Measurements from ENCODE around the gene BACH2.
"Not testable (repeated sequence)": the region's sequence is repeated elsewhere in the genome, so short reads cannot be mapped to it uniquely, and the experiment has no call there.

The BACH2 gene

GRCh38 chr6:89993411-89993810 is 303.2 kb downstream of the BACH2 start:
- DNase-seq (ENCODE audit: low spot score): no peak

DNA sequence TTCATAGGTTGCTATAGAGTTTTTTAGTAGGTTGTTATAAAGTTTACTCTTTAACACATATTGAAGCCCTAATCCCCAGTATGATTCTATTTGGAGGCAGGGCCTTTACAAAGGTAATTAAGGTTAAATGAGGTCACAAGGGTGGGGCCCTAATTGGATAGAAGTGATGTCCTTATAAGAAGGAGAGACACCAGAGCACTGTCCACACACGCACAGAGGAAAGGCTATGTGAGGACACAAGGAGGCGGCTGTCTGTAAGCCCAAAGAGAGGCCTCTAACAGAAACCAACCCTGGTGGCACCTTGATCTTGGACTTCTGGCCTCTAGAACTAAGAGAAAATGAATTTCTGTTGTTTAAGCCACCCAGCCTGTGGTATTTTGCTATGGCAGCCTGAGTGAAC is 303.8 kb downstream of the BACH2 start:
- DNase-seq (ENCODE audit: low spot score): no peak

- DNase-seq (ENCODE audit: low spot score): no peak
Measured at GRCh38 chr6:89989742-89990141, 306.9 kb downstream of the BACH2 start.

- no peak for DNase-seq (ENCODE audit: low spot score)
Measured at GRCh38 chr6:89987830-89988229, 308.8 kb downstream of the BACH2 start.

DNA sequence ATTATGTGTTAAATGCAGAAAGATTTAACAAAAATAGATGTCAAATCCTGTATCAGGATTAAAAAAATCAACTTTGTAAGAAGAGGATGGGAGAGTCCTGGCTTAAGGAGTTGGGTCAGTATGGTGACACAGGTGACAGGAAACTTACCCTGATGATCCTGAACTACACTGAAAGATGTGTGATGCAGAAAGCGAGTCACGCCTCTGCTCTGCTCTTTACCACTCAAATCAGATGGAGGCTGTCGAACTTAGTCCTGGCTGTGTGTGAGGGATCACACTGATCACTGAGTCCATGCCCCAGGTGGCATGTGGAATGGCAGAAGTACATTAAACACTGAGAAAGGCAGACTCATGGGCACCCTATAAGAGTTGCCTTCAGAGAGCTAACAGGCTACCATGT is 309.5 kb downstream of the BACH2 start:
- DNase-seq (ENCODE audit: low spot score): no peak

DNA sequence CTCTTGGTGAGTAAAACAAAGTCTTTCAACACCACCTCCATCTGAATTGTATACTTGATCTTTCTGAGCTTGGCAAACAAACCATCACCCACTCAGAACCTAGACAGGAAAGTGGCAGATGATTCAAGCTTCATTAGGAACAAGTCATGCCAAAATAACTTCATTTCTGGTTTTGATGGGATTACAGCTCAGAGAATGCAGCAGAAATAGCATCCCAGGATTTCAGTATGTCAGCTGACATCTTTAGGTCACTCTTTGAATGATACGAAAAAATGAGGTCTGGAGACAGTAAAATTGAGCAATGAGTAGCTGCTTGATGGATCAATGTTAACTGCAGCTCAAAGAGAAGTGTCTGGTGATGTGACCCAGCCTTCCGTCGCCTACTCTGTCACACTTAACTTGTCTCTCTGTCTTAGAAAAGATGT is 310.0 kb downstream of the BACH2 start:
- peak; percentile 11 for DNase-seq (ENCODE audit: low spot score)

- DNase-seq (ENCODE audit: low spot score): peak; percentile 71
Measured at GRCh38 chr6:89985751-89986493, 310.7 kb downstream of the BACH2 start.

- peak; percentile 88 for DNase-seq (ENCODE audit: low spot score)
Measured at GRCh38 chr6:89984926-89985750, 311.5 kb downstream of the BACH2 start.

GRCh38 chr6:89980353-89980752 is 316.3 kb downstream of the BACH2 start:
- no peak for DNase-seq (ENCODE audit: low spot score)

- no peak for DNase-seq (ENCODE audit: low spot score)
Measured at GRCh38 chr6:89979481-89980119, 317.0 kb downstream of the BACH2 start.

DNA sequence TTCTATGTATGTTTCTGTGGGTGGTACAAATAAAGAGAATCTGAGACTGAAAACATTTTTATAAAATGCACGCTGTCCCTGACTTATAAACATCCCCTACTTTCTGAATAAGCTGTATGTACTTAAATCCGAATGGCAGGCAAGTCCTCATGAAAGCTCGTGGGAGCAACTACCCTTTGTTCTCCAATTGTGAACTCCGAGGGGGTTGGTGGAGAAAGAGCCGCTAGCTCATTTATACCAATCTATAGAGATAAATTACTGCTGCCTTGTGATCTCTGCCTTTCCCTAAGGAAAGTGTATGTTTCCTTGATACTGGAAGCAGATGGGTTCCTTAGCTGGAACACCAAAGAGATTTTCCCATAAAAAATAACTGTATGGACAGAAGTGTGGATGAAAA is 317.9 kb downstream of the BACH2 start:
- no peak for DNase-seq (ENCODE audit: low spot score)

- no peak for DNase-seq (ENCODE audit: low spot score)
Measured at GRCh38 chr6:89977808-89978748, 318.6 kb downstream of the BACH2 start.

- DNase-seq (ENCODE audit: low spot score): no peak
Measured at GRCh38 chr6:89976694-89977020, 320.0 kb downstream of the BACH2 start.

- DNase-seq (ENCODE audit: low spot score): no peak
Measured at GRCh38 chr6:89975991-89976693, 320.5 kb downstream of the BACH2 start.

DNA sequence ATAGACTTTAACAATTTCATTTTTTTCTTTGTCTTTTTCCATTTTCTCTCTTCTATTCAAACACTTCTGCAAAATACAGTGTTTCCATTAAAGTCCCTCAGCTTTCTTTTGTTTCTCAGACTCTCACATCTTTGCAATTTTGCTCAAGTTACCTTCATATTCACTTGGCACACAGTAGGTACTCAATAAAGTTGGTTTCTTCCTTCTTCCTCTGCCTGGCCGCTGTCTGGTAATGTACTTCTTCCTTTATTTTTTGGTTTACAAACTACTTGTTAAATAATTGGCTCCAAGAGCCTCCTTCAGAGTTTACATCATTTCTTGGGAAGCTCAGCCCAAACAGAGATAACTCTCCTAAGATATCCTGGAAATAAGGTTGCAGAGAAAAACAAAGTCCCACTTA is 321.3 kb downstream of the BACH2 start:
- no peak for DNase-seq (ENCODE audit: low spot score)

DNA sequence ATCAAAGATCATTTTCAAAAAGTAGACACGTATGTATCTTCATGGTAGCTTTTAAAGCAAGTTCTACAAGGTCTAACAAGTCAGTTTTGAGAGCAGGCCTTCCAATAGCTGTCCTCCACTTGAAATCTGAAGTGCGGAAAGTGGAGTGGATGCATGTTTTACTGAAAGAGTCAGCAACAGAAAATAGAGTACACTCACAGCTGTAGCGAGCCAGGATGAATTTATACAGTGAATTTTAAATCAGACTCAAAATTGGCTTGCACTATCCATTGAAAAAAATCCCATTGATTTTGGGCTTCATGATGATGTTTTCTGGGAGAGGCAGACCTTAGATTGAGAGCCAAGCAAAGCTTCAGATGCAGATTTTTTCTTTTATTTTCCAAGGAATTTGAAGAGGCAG is 321.8 kb downstream of the BACH2 start:
- DNase-seq (ENCODE audit: low spot score): no peak

GRCh38 chr6:89972025-89972381 is 324.6 kb downstream of the BACH2 start:
- DNase-seq (ENCODE audit: low spot score): no peak

DNA sequence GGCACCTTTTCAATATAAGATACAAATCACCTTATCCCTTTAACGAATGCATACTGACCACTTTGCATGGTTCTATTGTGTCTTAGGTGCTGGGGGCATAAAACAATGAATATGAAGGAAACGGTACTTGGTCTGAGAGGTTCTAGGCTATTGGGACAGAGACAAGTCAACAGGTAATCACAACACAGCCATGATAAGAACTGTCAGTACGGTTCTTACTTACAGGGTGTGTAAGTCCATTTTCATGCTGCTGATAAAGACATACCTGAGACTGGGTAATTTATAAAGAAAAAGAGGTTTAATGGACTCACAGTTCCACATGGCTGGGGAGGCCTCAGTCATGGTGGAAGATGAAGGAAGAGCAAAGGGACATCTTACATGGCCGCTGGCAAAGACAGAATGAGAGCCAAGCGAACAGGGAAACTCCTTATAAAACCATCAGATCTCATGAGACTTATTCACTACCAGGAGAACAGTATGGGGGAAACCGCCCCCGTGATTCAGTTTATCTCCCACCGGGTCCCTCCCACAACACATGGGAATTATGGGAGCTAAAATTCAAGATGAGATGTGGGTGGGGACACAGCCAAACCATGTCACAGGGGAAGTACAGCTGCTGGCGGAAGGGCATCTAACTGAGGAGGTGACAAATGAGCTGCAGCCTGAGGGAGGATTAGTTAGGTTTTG is 325.2 kb downstream of the BACH2 start:
- not testable (repeated sequence) for DNase-seq (ENCODE audit: low spot score)

- DNase-seq (ENCODE audit: low spot score): peak; percentile 83
Measured at GRCh38 chr6:89970609-89971337, 325.9 kb downstream of the BACH2 start.

- peak; percentile 21 for DNase-seq (ENCODE audit: low spot score)
Measured at GRCh38 chr6:89970072-89970471, 326.6 kb downstream of the BACH2 start.
